Epidermal melanocyte (primary cell): ENCODE measurements around the gene KLHL17.
A peak's percentile ranks its signal among the peaks of the same experiment; 100 is the strongest.
"Not testable (repeated sequence)": the region's sequence is repeated elsewhere in the genome, so short reads cannot be mapped to it uniquely, and the experiment has no call there.

ENCODE experiments used
- DNase-seq: peaks from one replicate; pipeline ENCODE4 v3.0.0; 2011; ENCODE audit warnings: low spot score; ENCODE audit not compliant: insufficient read length

Gene KLHL17

GRCh38 chr1:998995-999724, 38.8 kb downstream of the KLHL17 start:
- DNase-seq: no peak

DNA sequence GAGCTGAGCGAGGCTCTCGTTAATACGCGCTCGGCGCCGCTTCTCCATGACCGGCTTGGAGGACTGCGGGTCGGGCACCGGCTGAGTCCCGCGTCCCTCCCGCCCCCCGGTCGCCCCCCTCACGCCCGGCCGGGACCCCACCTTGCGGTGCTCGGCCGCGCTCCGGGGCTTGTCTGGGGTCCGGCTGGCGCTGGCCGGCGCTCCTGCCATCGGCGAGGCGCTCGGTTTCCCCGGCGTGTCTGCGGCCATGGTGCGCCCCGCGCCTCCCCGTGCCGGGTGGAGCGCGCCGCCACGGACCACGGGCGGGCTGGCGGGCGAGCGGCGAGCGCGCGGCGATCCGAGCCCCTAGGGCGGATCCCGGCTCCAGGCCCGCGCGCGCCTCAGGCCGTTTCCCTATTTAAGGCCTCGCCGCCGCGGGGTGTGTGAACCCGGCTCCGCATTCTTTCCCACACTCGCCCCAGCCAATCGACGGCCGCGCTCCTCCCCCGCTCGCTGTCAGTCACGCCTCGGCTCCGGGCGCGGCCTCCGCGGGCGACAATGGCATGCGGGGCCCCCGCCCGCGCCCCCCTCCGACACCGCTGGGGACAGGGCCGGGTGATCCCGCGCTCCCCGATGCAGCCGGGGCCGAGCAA, 39.5 kb downstream of the KLHL17 start, which contains the start of gene HES4:
HES4 (minus strand) TSS at position 373 of the 632 bp plus-strand sequence; CDS start at position 249, 124 bp downstream.
- DNase-seq: peak; percentile 86

DNA sequence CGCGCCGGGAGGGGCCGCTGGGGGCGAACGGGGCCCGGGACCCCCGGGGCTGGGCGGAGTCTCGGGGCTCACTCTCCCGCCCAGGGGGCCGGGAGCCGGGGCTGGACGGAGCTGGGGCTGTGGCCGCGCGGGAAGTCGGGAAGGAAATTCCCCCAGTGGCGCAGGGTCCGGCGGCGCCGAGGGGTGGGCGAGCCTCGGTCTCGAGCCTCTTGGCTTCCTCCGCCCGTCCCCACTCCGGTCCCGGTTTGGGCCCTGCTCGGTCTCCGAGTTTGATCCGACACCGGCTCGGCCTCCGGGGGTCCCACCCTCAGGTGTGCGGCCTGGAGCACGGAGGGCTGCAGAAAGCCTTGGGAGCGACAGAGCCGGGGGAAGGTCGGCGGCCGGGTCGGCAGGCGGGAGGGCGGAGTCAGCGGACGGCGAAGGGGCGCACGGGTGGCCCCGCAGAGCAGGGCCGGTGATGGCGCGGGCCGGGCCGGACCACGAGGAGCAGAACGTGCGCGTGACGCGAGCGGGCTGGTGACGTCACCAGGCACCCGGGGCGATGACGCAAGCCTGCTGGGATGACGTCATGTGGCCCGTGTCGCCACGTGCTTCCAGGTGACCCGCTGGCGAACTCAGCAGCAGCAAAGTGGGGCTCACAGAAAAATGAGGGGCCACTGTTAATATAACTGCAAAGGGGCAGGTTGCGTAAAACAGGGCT, 40.1 kb downstream of the KLHL17 start:
- peak; percentile 94 for DNase-seq

GRCh38 chr1:1001057-1001783, 40.8 kb downstream of the KLHL17 start:
- no peak for DNase-seq

- no peak for DNase-seq
These were observed 43.4 kb downstream of the KLHL17 start for GRCh38 chr1:1003618-1004419.

DNA sequence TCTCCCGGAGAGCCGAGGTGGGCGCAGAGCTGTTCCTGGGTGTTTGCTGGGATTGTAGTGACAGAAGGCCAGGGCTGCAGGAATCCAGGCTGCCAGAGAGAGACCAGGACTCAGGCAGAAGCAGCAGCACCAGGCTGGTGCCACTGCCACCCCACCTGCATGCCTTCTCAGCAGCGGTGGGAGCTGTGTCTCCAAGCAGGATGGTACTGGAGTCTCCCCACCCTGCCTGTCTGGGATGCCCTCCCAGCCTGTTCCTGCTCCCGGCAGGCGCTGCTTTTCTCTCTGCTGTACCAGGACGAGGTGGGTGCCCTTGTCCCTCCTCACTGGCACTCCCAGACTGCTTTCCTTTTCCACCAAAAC, 44.0 kb downstream of the KLHL17 start:
- DNase-seq: no peak

DNA sequence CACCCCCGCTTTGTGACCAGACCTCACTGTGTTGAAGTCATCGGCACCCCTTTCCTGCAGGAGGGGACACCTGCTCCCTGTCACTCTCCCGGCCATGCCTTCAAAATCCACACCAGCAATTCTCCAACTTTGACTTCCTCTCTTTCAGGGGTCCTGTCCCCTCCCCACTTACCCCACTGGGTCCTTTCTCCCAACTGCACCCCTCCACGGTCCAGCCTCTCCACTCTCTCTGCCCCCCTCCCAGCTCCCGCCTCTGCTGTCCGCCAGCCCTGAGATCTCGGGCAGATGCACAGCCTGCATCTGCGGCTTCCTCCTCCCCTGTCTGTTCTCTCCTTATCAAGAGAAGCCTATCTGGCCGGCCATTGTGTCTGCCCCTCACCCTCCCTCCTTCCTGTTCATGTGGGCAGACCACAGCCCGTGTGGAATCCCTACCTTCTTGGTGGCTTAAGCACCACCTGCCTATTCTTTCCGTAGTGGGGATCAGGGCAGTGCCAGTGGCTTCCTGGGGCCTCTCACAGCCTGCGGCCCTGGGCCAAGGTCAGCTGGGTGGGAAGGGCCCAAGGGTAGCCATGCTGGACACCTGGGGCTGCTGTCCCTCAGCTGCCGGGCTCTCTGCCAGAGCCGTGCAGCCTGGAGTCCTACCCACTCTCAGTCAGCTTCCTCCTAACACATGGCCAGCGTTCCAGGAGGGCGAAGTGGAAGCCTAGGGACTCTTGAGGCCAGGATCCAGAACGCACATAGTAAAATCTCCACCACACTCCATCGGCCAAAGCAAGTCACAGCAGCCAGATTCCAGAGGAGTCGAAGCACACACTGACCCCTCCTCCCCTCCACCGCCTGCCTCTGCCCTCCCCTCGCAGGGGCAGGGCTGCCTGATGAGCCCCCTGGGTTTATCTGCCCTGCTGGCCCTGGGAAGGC, 44.7 kb downstream of the KLHL17 start:
- peak; percentile 67 for DNase-seq

DNA sequence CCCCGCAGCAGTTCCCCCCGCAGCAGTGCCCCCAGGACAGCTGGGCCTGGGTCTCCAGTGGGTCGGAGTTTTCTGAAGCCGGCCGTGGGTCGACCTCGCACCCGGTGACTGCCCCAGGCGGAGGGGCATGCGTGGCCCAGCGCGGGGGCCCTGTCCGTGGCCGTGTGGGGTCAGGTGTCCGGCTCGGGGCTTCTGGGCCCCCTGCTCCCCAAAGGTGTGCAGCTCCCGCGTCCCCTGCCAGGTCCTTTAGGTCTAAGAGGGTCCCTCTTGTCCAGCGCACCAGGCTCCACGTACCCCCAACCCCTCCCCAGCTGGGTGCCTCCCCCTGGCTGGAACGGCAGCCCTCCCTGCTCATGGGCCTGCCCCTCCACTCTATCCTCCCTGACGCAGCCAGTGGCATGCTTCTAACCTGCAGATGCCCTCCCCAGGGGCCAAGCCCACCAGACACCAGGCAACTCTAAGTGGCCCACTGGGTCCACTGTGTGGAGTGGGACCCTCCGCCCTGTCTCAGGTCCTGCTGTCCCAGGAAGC, 45.5 kb downstream of the KLHL17 start:
- no peak for DNase-seq

DNA sequence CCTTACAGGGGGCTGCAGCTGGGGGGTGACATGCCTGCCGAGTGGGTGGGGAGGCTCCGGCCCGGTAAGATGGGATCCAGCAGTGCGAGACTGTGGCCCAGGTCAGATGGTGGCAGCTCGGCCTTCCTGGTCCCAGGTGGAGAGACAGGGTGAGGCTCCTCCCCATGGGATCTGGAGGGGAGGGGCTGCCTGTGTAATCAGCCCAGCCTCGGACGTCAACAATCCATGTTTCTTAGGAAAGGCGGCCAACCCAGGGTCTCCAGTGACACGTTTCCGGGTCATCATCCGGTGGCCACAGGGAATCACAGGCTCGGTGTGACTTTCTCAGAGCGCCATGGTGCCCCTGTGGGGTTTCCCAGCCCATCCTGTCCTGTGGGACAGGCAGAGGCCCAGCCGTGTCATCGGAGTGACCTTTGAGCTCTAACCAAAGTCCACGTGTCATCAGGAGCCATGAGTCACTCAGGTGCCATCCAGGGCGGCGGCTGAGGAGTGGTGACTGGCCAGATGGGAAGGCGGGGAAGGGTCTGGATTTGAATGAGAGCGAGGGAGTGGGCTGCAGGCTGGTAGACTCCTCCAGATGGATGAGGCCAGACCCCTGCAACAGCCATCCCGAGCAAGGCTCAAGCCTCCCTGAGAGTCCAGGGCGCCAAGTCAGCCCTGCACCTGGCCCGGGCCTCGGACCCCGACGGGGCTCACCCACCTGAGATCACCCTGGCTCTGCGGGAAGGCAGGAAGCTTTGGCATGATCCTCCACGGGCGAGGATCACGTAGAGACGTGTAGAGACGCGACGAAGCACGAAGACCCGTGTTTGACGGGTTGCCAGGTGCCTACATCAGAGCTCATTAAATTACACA, 46.1 kb downstream of the KLHL17 start:
- no peak for DNase-seq

DNA sequence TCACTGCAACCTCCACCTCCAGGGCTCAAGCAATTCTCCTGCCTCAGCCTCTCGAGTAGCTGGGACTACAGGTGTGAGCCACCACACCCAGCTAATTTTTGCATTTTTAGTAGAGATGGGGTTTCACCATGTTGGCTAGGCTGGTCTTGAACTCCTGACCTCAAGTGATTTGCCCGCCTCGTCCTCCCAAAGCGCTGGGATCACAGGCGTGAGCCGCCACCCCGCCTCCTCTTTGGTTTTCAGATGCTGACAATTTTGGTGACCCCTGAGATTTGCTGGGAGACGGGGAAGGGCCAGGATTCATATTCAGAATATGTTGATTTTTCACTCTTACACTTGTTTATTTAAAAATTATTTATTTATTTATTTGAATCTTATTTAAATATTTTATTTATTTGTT, 49.7 kb downstream of the KLHL17 start:
- not testable (repeated sequence) for DNase-seq

- no peak for DNase-seq
These were observed 51.1 kb downstream of the KLHL17 start for GRCh38 chr1:1011396-1011949.

- DNase-seq: not testable (repeated sequence)
These were observed 52.3 kb downstream of the KLHL17 start for GRCh38 chr1:1012736-1013104.

- peak; percentile 77 for DNase-seq
These were observed 52.9 kb downstream of the KLHL17 start, which contains the start of gene ISG15 for GRCh38 chr1:1013105-1013921. ISG15 (plus strand) TSS chr1:1013497; CDS start chr1:1013574, 77 bp downstream.

GRCh38 chr1:1013922-1014648, 53.7 kb downstream of the KLHL17 start:
- DNase-seq: no peak

DNA sequence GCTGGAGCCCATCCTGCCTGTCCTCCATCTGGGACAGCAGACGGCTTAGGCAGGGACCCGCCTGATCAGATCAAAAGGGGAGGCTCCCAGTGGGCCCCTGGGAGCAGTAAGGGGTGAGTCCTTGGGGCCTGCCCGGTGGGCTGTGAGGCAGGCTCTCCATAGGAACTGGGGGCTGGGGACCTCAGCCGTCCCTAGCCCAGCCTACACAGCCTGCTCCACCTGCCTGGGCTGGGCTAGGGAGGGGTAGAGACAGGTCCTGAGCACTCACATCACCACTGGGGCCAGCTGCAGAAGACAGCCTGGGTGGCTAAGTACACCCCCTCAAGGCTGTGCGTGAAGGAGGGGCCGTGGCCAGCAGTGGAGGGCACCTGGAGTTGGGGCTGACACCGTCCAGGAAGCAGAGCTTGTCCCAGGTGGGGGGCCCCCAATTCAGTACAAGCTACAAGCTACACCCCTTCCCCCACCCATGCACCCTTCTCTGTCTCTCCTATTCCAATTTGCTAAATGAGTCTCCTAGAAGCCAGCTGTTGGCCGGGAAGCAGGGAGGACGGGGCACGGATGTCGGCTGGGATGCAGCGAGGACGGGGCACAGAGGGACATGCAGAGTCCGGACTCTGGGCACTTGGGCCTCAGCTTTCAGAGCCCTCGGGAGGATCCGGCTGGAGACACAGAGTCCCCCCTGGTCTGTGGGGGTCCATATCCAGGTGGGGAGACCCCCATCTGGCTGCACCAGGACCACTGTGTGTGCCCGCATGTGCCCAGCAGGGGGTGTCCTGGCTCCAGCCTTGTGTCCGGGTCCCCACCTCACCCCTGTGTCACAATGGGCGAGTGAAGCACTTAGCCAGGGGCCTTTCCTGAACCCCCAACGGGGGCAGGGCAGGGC, 54.7 kb downstream of the KLHL17 start:
- DNase-seq: no peak
